Neuronal stem cell (in vitro differentiated cells): ENCODE data around the gene SLC8A1.

Experiments
- DNase-seq: peaks from one replicate; pipeline ENCODE4 v3.0.0-alpha.2; 2013; ENCODE audit warnings: low spot score
- H2AFZ ChIP-seq: one replicate; pipeline ENCODE4 v1.6.1; 2013; ENCODE audit warnings: mild to moderate bottlenecking, low read length, inconsistent platforms
- H2AK5ac ChIP-seq: 2 replicates; pipeline ENCODE4 v1.6.1; 2013; ENCODE audit warnings: low read depth, mild to moderate bottlenecking, inconsistent platforms, low read length, moderate library complexity, mixed read lengths
- H2BK120ac ChIP-seq: 2 replicates; pipeline ENCODE4 v1.6.1; 2013; ENCODE audit warnings: low read depth, mild to moderate bottlenecking, inconsistent platforms, low read length, moderate library complexity, mixed read lengths
- H2BK12ac ChIP-seq: one replicate; pipeline ENCODE4 v1.6.1; 2013; ENCODE audit warnings: low read length, inconsistent platforms
- H2BK15ac ChIP-seq: 2 replicates; pipeline ENCODE4 v1.6.1; 2013; ENCODE audit warnings: mild to moderate bottlenecking, low read length, inconsistent platforms, mixed read lengths
- H2BK5ac ChIP-seq: one replicate; pipeline ENCODE4 v1.6.1; 2013; ENCODE audit warnings: inconsistent platforms, mild to moderate bottlenecking, low read length, moderate library complexity
- H3K14ac ChIP-seq: one replicate; pipeline ENCODE4 v1.6.1; 2013; ENCODE audit warnings: low read length, inconsistent platforms
- H3K18ac ChIP-seq: 2 replicates; pipeline ENCODE4 v1.6.1; 2013; ENCODE audit warnings: low read length, inconsistent platforms
- H3K23ac ChIP-seq: 2 replicates; pipeline ENCODE4 v1.6.1; 2013; ENCODE audit warnings: low read depth, mild to moderate bottlenecking, mixed read lengths, low read length, inconsistent platforms; ENCODE audit not compliant: poor library complexity
- H3K27ac ChIP-seq: replicated peaks from 3 replicates; pipeline ENCODE4 v1.5.1; 2013; ENCODE audit warnings: low read length, inconsistent platforms
- H3K27me3 ChIP-seq, 3 experiments: 2 replicates each; pipeline ENCODE4 v1.6.1; 2013; ENCODE audit warnings: low read length in 3 of 3, mild to moderate bottlenecking in 2 of 3, inconsistent platforms in 1 of 3, low read depth in 1 of 3, mixed read lengths in 1 of 3, moderate library complexity in 1 of 3; ENCODE audit not compliant: control insufficient read depth in 3 of 3, insufficient read depth in 3 of 3
- H3K36me3 ChIP-seq, 2 donors: replicated peaks in 1 of 2; 2 replicates each; pipeline ENCODE4 v1.6.1; 2013; ENCODE audit warnings: low read length in 2 of 2; ENCODE audit not compliant: control insufficient read depth in 2 of 2, insufficient read depth in 2 of 2
- H3K4ac ChIP-seq: 2 replicates; pipeline ENCODE4 v1.6.1; 2013; ENCODE audit warnings: inconsistent platforms, mild to moderate bottlenecking, low read length, moderate library complexity
- H3K4me1 ChIP-seq, 2 donors: 1 replicate in 1 of 2; 2 replicates in 1 of 2; pipeline ENCODE4 v1.6.1; 2013; ENCODE audit warnings: low read length in 2 of 2, low read depth in 1 of 2; ENCODE audit not compliant: control insufficient read depth in 2 of 2, insufficient read depth in 1 of 2
- H3K4me2 ChIP-seq: one replicate; pipeline ENCODE4 v1.6.1; 2013; ENCODE audit warnings: mild to moderate bottlenecking, low read length, inconsistent platforms; ENCODE audit not compliant: insufficient read depth, poor library complexity, severe bottlenecking
- H3K4me3 ChIP-seq, 2 donors: 2 replicates each; pipeline ENCODE4 v1.5.1; 2013; ENCODE audit warnings: low read length in 2 of 2, mild to moderate bottlenecking in 2 of 2, inconsistent platforms in 1 of 2, moderate library complexity in 1 of 2
- H3K79me1 ChIP-seq: one replicate; pipeline ENCODE4 v1.6.1; 2013; ENCODE audit warnings: low read depth, mild to moderate bottlenecking, inconsistent platforms, low read length, moderate library complexity
- H3K9ac ChIP-seq: one replicate; pipeline ENCODE4 v1.6.1; 2013; ENCODE audit warnings: mild to moderate bottlenecking, low read depth, low read length, inconsistent platforms; ENCODE audit not compliant: poor library complexity
- H3K9me3 ChIP-seq, 2 donors: replicated peaks in 1 of 2; 2 replicates each; pipeline versions ENCODE3 to v1.6.1; 2013; ENCODE audit warnings: low read length in 2 of 2, mild to moderate bottlenecking in 2 of 2, inconsistent platforms in 1 of 2, low read depth in 1 of 2, mixed read lengths in 1 of 2, moderate library complexity in 1 of 2; ENCODE audit not compliant: control insufficient read depth in 2 of 2, insufficient read depth in 1 of 2
- H4K8ac ChIP-seq: one replicate; pipeline ENCODE4 v1.6.1; 2013; ENCODE audit warnings: low read depth, mild to moderate bottlenecking, inconsistent platforms, low read length, moderate library complexity
- H4K91ac ChIP-seq: one replicate; pipeline ENCODE4 v1.6.1; 2013; ENCODE audit warnings: low read length, low read depth, mild to moderate bottlenecking, inconsistent platforms; ENCODE audit not compliant: poor library complexity
- WGBS, 2 donors: extraction: QIAGEN DNeasy Blood & Tissue Kit; methylation state at CpG; one replicate each; pipeline ENCODE4 v1.1.7; 2013; ENCODE audit warnings: missing lambda C conversion rate in 2 of 2, mixed read lengths in 1 of 2; ENCODE audit not compliant: insufficient read length in 2 of 2, insufficient replicate concordance in 1 of 2; ENCODE audit errors: extremely low coverage in 2 of 2; 5-methylcytosine and 5-hydroxymethylcytosine counted together

Gene SLC8A1

DNA sequence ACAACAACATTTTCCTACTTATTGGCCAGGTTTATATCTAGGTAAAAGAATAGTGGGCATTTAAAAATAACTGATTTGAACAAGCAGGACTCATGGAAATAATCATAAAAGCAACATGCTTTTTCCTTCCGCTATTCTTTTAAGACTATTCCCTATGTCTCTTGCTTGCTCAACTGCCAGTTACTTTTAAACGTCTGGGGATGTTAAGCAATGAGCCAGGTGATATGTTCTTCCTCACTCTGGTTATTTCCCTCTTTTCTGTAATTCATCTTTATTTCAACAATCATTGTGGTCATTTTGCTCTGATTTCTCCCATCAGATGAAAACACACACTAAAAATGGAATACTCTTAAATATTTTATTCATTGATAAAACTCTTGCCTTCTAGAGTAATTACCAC lies 33.4 kb upstream of the SLC8A1 start:
- no peak overlapping the region for H3K27ac ChIP-seq
- H3K18ac ChIP-seq = no peak overlapping the region
- no peak overlapping the region for H2BK15ac ChIP-seq
- H3K79me1 ChIP-seq = no peaks in the 10 kb centered on the region
- no peak overlapping the region for H2BK5ac ChIP-seq
- H3K36me3 ChIP-seq = no peaks in the 10 kb centered on the region
- no peak for DNase-seq
- H3K4me1 ChIP-seq = peaks cover 5 to 6% of the 10 kb centered on the region in 2 donors
- H3K4me2 ChIP-seq = no peak overlapping the region
- H2AK5ac ChIP-seq = no peak overlapping the region
- H2AFZ ChIP-seq = no peak overlapping the region
- H2BK12ac ChIP-seq = no peak overlapping the region
- no peak overlapping the region for H3K23ac ChIP-seq
- no peak overlapping the region for H3K4ac ChIP-seq
- H2BK120ac ChIP-seq = no peak overlapping the region
- H3K27me3 ChIP-seq = no peaks in the 10 kb centered on the region
- H4K91ac ChIP-seq = no peak overlapping the region
- WGBS, 2 donors = no CpG with 5 or more reads among the region's 2 CpGs
- H3K9me3 ChIP-seq = no peaks in the 10 kb centered on the region
- H3K14ac ChIP-seq = no peak overlapping the region
- no peak overlapping the region for H3K4me3 ChIP-seq
- no peak overlapping the region for H3K9ac ChIP-seq
- no peak overlapping the region for H4K8ac ChIP-seq

DNA sequence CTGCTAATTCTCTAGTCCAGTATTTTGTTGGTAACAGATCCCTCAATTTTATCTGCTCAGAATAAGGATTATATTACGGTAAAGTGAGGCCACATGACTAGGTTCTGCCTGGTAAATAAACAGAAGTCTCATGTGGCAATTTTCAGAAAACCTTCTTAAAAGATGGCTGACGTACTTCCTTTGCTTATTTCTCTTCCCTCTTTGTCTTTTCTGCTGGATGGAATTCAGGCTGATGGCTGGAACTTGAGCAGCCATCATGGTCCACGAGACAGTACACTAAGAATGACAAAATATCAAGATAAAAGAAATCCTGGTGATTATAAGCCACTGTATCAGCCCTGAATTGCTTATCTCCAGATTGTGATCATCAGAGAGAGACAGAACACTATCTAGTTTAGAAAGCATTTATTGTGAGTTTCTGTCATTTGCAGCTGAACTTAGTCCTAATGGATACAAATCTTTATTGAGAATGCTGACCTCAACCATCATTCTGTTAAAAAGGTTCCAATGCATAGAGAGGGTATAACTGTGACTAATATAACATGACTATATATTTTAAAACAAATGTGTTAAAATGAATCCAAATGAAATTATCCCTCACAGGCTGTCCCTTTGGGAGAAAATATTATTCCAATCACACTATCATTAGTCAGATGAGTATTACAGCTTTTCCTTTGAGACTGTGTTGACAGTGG lies 31.8 kb upstream of the SLC8A1 start:
- no peak overlapping the region for H2AFZ ChIP-seq
- H4K91ac ChIP-seq = no peak overlapping the region
- H3K9ac ChIP-seq = no peak overlapping the region
- no peak overlapping the region for H3K23ac ChIP-seq
- no peak overlapping the region for H3K14ac ChIP-seq
- no peak overlapping the region for H4K8ac ChIP-seq
- no peak for DNase-seq
- H2BK12ac ChIP-seq = no peak overlapping the region
- H2BK15ac ChIP-seq = no peak overlapping the region
- no peak overlapping the region for H2BK120ac ChIP-seq
- no peak overlapping the region for H3K4me3 ChIP-seq
- no peak overlapping the region for H3K4me2 ChIP-seq
- H3K27me3 ChIP-seq = no peaks in the 10 kb centered on the region
- H3K27ac ChIP-seq = no peak overlapping the region
- H3K79me1 ChIP-seq = no peaks in the 10 kb centered on the region
- no peak overlapping the region for H3K18ac ChIP-seq
- H3K4me1 ChIP-seq = peaks cover 5 to 6% of the 10 kb centered on the region in 2 donors
- no peak overlapping the region for H2AK5ac ChIP-seq
- WGBS, 2 donors = no CpG with 5 or more reads among the region's 3 CpGs
- no peaks in the 10 kb centered on the region for H3K9me3 ChIP-seq
- no peaks in the 10 kb centered on the region for H3K36me3 ChIP-seq
- H2BK5ac ChIP-seq = no peak overlapping the region
- no peak overlapping the region for H3K4ac ChIP-seq

DNA sequence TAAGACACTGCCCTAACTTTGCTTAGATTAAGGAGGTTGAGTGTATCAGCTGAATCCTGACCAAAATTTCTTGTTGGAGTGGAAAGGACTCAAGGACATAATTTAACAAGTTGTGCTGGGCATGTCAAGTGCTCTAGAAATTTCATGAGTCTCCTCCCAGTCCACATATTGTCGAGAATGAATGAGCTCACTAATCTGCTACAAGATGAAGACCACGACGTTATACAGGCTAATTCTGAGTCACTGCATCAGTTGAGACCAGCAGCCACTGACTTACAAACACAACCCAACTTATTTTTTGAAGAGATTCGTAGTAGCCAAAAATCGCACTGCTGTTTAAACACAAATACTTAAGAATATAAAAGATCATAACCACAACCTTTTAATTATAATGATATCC lies 28.7 kb upstream of the SLC8A1 start:
- H2BK5ac ChIP-seq = no peak overlapping the region
- no CpG with 5 or more reads among the region's 5 CpGs for WGBS, 2 donors
- H3K9me3 ChIP-seq = no peaks in the 10 kb centered on the region
- H3K14ac ChIP-seq = no peak overlapping the region
- no peaks in the 10 kb centered on the region for H3K27me3 ChIP-seq
- no peaks in the 10 kb centered on the region for H3K79me1 ChIP-seq
- H2BK12ac ChIP-seq = no peak overlapping the region
- H2AFZ ChIP-seq = no peak overlapping the region
- H3K4me3 ChIP-seq = no peak overlapping the region
- no peaks in the 10 kb centered on the region for H3K36me3 ChIP-seq
- no peak overlapping the region for H2AK5ac ChIP-seq
- H3K4ac ChIP-seq = no peak overlapping the region
- H4K8ac ChIP-seq = no peak overlapping the region
- DNase-seq = no peak
- no peak overlapping the region for H4K91ac ChIP-seq
- H3K18ac ChIP-seq = no peak overlapping the region
- no peak overlapping the region for H3K4me2 ChIP-seq
- no peak overlapping the region for H3K23ac ChIP-seq
- H3K27ac ChIP-seq = no peak overlapping the region
- no peak overlapping the region for H2BK120ac ChIP-seq
- H2BK15ac ChIP-seq = no peak overlapping the region
- no peak overlapping the region for H3K9ac ChIP-seq
- H3K4me1 ChIP-seq = no peaks in the 10 kb centered on the region

DNA sequence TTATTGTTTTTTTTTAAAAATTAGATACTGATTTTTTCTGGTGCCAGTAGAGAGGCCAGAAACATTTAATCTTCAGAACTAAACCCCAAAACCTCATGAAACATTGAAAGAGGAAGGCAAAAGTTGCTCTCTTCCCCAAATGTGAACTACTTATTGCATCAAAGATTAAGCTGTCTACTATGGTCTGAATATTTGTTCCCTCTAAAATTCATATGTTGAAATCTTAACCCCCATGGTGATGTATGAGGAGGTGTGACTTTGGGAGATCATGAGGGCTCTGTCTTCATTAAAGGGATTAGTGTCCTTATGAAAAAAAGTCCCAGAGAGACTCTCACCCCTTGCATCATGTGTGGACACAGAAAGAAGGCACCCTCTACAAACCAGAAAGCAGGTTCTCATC lies 28.2 kb upstream of the SLC8A1 start:
- Histone ChIP-seq H4K8ac (no peak overlapping the region), H3K9ac (no peak overlapping the region), H3K79me1 (no peaks in the 10 kb centered on the region), H3K4me1 (no peaks in the 10 kb centered on the region), H3K4ac (no peak overlapping the region), H3K36me3 (no peaks in the 10 kb centered on the region), H3K4me3 (no peak overlapping the region), H2AFZ (no peak overlapping the region), H3K27ac (no peak overlapping the region), H4K91ac (no peak overlapping the region), H2BK12ac (no peak overlapping the region), H3K23ac (no peak overlapping the region), H2BK120ac (no peak overlapping the region), H3K9me3 (no peaks in the 10 kb centered on the region), H3K27me3 (no peaks in the 10 kb centered on the region), H3K14ac (no peak overlapping the region), H2AK5ac (no peak overlapping the region), H3K4me2 (no peak overlapping the region), H3K18ac (no peak overlapping the region), H2BK15ac (no peak overlapping the region), H2BK5ac (no peak overlapping the region)
- DNase-seq = no peak
